HL-60 (cell line): Measurements from ENCODE around the gene DAAM2.

ENCODE experiments used
- DNase-seq, 2 experiments: peaks; one replicate each; pipeline ENCODE4 v3.0.0-alpha.2; 2010 to 2020; ENCODE audit warnings: low read depth in 1 of 2, low spot score in 1 of 2
- H3K27ac ChIP-seq: fragments of 250-450 bp; sonication (Bioruptor Pico); replicated peaks from 2 replicates; pipeline ENCODE4 v1.5.1; 2020; ENCODE audit warnings: mild to moderate bottlenecking, moderate library complexity
- H3K27me3 ChIP-seq: fragments of 250-450 bp; sonication (Bioruptor Pico); 2 replicates; pipeline ENCODE4 v1.5.1; 2021; ENCODE audit warnings: mild to moderate bottlenecking, moderate library complexity; ENCODE audit not compliant: insufficient read depth, poor library complexity, severe bottlenecking
- H3K4me3 ChIP-seq: replicated peaks from 2 replicates; pipeline ENCODE4 v1.5.1; 2011; ENCODE audit warnings: mild to moderate bottlenecking, control low read depth, low read length; ENCODE audit not compliant: insufficient read depth
- GABPA ChIP-seq: IDR thresholded peaks from 2 replicates; pipeline ENCODE4 v1.6.1; 2012; ENCODE audit warnings: low read depth
- POLR2AphosphoS5 ChIP-seq: IDR thresholded peaks from 2 replicates; pipeline ENCODE4 v1.6.1; 2012; ENCODE audit warnings: low read depth
- SPI1 ChIP-seq: IDR thresholded peaks from 2 replicates; pipeline ENCODE4 v1.6.1; 2012; ENCODE audit warnings: low read depth, mild to moderate bottlenecking, borderline replicate concordance
- TF ChIP-seq, protein P1 (sequence below): IDR thresholded peaks from one replicate; pipeline ENCODE4 v1.5.1; 2011; ENCODE audit warnings: low read length, control low read depth, inconsistent platforms; ENCODE audit not compliant: insufficient read depth
- TF ChIP-seq, protein P2 (sequence below): IDR thresholded peaks from 2 replicates; pipeline ENCODE4 v1.6.1; 2012; ENCODE audit warnings: low read depth; ENCODE audit not compliant: insufficient replicate concordance

The DAAM2 gene

DNA sequence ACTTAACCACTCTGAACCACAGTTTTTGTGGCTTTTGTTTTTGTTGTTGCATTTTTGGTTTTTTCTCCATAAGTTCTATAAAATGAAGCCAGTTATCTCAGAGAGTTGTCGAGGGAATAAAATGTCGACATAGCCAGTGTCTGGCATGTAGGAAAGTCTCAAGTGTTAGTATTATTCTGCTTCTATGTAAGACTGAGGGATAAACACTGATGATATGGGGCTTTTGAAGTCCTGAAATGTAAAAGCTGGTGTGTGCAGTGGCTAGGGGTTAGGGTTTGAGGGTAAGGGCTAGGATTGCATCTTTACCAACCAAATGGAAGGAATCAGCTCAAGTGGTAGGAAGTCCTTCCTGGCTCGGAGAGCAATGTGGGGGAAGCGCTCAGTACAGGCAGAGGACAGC lies 59.2 kb downstream of the DAAM2 start:
- no peak overlapping the region for H3K4me3 ChIP-seq
- TF ChIP-seq, protein P1, sequence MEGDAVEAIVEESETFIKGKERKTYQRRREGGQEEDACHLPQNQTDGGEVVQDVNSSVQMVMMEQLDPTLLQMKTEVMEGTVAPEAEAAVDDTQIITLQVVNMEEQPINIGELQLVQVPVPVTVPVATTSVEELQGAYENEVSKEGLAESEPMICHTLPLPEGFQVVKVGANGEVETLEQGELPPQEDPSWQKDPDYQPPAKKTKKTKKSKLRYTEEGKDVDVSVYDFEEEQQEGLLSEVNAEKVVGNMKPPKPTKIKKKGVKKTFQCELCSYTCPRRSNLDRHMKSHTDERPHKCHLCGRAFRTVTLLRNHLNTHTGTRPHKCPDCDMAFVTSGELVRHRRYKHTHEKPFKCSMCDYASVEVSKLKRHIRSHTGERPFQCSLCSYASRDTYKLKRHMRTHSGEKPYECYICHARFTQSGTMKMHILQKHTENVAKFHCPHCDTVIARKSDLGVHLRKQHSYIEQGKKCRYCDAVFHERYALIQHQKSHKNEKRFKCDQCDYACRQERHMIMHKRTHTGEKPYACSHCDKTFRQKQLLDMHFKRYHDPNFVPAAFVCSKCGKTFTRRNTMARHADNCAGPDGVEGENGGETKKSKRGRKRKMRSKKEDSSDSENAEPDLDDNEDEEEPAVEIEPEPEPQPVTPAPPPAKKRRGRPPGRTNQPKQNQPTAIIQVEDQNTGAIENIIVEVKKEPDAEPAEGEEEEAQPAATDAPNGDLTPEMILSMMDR, result no peak
- TF ChIP-seq GABPA, result no peak
- no peak for DNase-seq
- no peaks in the 10 kb centered on the region for H3K27me3 ChIP-seq
- H3K27ac ChIP-seq, result no peak overlapping the region

DNA sequence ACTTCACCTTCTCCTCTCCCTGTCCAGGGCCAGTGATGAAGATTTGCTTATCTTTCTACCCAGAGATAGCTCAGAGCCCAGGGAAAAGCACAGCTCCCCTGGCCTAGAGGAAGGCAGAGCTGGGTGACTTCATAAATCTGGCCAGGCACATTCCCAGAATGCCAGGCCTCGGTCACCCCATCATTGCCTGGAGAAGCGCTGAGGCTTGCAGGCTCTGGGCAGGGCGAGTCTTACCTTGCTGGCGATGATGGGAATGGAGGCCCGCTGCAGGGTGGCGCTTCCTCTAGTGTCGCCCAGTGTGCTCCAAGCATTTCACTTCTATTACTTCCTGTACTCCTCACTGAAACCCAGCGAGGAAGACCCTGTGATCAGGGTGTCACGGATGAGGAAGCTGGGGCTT lies 60.1 kb downstream of the DAAM2 start:
- DNase-seq, result no peak
- TF ChIP-seq, protein P2, sequence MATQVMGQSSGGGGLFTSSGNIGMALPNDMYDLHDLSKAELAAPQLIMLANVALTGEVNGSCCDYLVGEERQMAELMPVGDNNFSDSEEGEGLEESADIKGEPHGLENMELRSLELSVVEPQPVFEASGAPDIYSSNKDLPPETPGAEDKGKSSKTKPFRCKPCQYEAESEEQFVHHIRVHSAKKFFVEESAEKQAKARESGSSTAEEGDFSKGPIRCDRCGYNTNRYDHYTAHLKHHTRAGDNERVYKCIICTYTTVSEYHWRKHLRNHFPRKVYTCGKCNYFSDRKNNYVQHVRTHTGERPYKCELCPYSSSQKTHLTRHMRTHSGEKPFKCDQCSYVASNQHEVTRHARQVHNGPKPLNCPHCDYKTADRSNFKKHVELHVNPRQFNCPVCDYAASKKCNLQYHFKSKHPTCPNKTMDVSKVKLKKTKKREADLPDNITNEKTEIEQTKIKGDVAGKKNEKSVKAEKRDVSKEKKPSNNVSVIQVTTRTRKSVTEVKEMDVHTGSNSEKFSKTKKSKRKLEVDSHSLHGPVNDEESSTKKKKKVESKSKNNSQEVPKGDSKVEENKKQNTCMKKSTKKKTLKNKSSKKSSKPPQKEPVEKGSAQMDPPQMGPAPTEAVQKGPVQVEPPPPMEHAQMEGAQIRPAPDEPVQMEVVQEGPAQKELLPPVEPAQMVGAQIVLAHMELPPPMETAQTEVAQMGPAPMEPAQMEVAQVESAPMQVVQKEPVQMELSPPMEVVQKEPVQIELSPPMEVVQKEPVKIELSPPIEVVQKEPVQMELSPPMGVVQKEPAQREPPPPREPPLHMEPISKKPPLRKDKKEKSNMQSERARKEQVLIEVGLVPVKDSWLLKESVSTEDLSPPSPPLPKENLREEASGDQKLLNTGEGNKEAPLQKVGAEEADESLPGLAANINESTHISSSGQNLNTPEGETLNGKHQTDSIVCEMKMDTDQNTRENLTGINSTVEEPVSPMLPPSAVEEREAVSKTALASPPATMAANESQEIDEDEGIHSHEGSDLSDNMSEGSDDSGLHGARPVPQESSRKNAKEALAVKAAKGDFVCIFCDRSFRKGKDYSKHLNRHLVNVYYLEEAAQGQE, result no peak
- TF ChIP-seq, protein P1, result no peak
- TF ChIP-seq SPI1 (no peak), GABPA (no peak), POLR2AphosphoS5 (no peak)
- no peak overlapping the region for H3K4me3 ChIP-seq
- H3K27ac ChIP-seq, result no peak overlapping the region
- H3K27me3 ChIP-seq, result no peaks in the 10 kb centered on the region

DNA sequence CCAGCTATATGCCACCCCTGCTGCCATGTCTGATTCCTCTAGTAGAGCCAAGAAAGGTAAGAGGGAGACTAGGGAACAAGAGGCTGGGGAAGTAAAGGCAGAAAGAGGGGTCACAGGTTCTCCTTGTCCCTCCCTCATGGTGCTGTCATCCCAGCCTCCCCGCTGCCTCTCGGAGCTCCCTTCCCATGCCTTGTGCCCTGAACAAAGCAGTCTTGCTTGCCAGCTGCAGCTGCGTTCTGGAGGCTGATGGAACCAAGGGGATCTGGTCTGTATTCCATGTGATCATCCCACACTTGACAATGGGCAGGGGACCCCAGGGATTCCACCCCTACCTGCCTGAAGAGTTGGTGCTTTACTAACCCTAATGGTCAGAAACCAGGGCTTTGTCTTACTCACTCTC lies 61.4 kb downstream of the DAAM2 start:
- TF ChIP-seq POLR2AphosphoS5 (no peak), GABPA (no peak)
- TF ChIP-seq, protein P2, result no peak
- H3K4me3 ChIP-seq, result no peak overlapping the region
- H3K27me3 ChIP-seq, result no peaks in the 10 kb centered on the region
- no peak for DNase-seq
- no peak overlapping the region for H3K27ac ChIP-seq

DNA sequence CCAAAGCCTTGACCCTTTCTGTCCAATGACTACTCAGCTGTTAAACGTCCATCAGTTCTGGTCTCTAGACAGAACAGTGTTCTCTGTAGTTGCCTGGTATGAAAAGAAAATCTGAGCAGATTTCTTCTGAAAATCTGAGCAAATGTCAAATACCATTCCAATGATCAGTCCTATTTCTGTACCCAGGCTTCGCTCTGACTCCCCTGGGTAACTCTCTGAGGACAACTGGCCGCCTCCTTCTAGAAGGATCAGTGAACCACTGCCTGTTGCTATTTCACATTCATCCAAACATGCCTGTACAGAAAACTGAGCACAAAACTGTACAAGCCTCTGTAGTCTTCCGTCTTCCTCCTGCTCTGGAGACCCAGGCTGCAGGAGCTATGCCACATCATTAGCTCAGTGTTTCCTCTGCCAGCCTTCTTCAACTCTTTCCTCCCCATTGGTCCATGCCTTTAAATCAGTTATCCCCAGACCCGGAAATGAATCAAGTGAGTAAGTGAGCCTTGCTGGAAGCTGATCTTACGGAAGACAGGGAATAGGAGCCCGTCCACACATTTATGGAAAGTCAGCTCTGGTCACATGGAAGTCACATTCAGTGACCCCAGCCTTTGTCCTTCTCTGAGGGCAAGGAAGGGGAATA lies 63.3 kb downstream of the DAAM2 start:
- H3K4me3 ChIP-seq, result no peak overlapping the region
- no peak for DNase-seq
- TF ChIP-seq, protein P2, result no peak
- TF ChIP-seq POLR2AphosphoS5, result no peak
- no peak overlapping the region for H3K27ac ChIP-seq
- no peaks in the 10 kb centered on the region for H3K27me3 ChIP-seq
